Activated CD8-positive, alpha-beta memory T cell treated with anti-CD3 and anti-CD28 coated beads for 4 hours (primary cell): Measurements from ENCODE around the gene GAS2L2.

ENCODE experiments used
- DNase-seq, 2 donors: peaks; one replicate each; pipeline ENCODE4 v3.0.0-alpha.2; 2020; ENCODE audit warnings: low read depth in 2 of 2

Gene GAS2L2

GRCh38 chr17:35695613-35696012 is 57.4 kb downstream of the GAS2L2 start:
- no peak for DNase-seq

GRCh38 chr17:35694906-35695305 is 58.1 kb downstream of the GAS2L2 start:
- no peak for DNase-seq
